ENCODE measurements around the gene SYTL3. TPM values are rescaled to one million over a fixed set of nuclear protein-coding genes. Genes with fewer than 3 reads are reported as not detected.

The SYTL3 gene
- total RNA-seq, 1 experiment from 2014 or later = 0.09 TPM

- Histone ChIP-seq H3K9ac (ENCODE audit: extremely low read depth, insufficient read length, low read length) (no peak overlapping the region), H4K8ac (replicated peaks; ENCODE audit: insufficient read length, low read depth, low read length) (no peak overlapping the region), H2BK5ac (ENCODE audit: insufficient read length, low read length) (no peak overlapping the region), H3K56ac (ENCODE audit: insufficient read length, low read depth, low read length) (no peak overlapping the region), H2AK5ac (ENCODE audit: insufficient read length, low read length) (no peak overlapping the region), H3K4ac (ENCODE audit: low read depth, low read length) (no peak overlapping the region), H3K18ac (ENCODE audit: insufficient read length, low read depth, low read length) (no peak overlapping the region), H3T11ph (ENCODE audit: low read length) (no peak overlapping the region), H3K79me1 (ENCODE audit: insufficient read depth, low read depth, low read length, poor library complexity, severe bottlenecking) (no peaks in the 10 kb centered on the region), H4K5ac (ENCODE audit: insufficient read length, low read depth, low read length) (no peak overlapping the region), H3K4me1 (ENCODE audit: insufficient read depth, low read length) (peaks cover 22% of the 10 kb centered on the region), H2BK12ac (ENCODE audit: insufficient read length, low read depth, low read length) (no peak overlapping the region), H3K4me2 (ENCODE audit: insufficient read depth, insufficient read length, low read length) (no peak overlapping the region), H2BK120ac (ENCODE audit: low read depth, low read length, poor library complexity, severe bottlenecking) (no peak overlapping the region), H2BK15ac (ENCODE audit: low read depth, low read length) (no peak overlapping the region), H3K9me3 (ENCODE audit: control insufficient read depth, low read depth, low read length) (no peaks in the 10 kb centered on the region), H3K27ac (ENCODE audit: insufficient read length, low read depth, low read length) (no peak overlapping the region), H2AFZ (ENCODE audit: low read length) (no peak overlapping the region), H3K79me2 (ENCODE audit: insufficient read depth, low read length) (peaks cover 73% of the 10 kb centered on the region), H3K23ac (ENCODE audit: insufficient read length, low read depth, low read length) (no peak overlapping the region), H4K91ac (ENCODE audit: insufficient read length, low read depth, low read length) (no peak overlapping the region), H3K14ac (ENCODE audit: insufficient read depth, low read length) (no peak overlapping the region), H3K27me3 (ENCODE audit: insufficient read depth, low read length) (no peaks in the 10 kb centered on the region), H3K23me2 (ENCODE audit: insufficient read length, low read depth, low read length, poor library complexity, severe bottlenecking) (no peaks in the 10 kb centered on the region), H4K20me1 (ENCODE audit: control insufficient read depth, insufficient read depth, insufficient read length) (no peaks in the 10 kb centered on the region), H2BK20ac (ENCODE audit: low read depth, low read length, poor library complexity, severe bottlenecking) (no peak overlapping the region)
- Mint-ChIP-seq H3K4me3 (no peak overlapping the region), H3K27me3 (ENCODE audit: low read depth) (no peaks in the 10 kb centered on the region), H3K27ac (peak overlapping the region in 2 of 3 experiments; percentile 8 to 11; a peak in 3 of 7 replicates), H3K9me3 (no peaks in the 10 kb centered on the region), H3K4me1 (peaks cover 93 to 95% of the 10 kb centered on the region in 2 experiments), H3K36me3 (ENCODE audit: insufficient read depth in 1 of 3, low read depth in 3 of 3) (peaks cover 12 to 83% (median 57%) of the 10 kb centered on the region in 3 experiments; a peak in 6 of 7 replicates)
- DNase-seq = no peak
- WGBS (ENCODE audit: extremely low coverage, insufficient read length, low lambda C conversion rate) = no CpG with 5 or more reads among the region's 6 CpGs
- TF ChIP-seq CTCF (conservative IDR thresholded peaks at IDR 0.05) = no peak; the same call in 2 of the 3 replicates
Observed at GRCh38 chr6:158808442-158808833, 158.6 kb downstream of the SYTL3 start.

All from H9 (cell line).